Upper lobe of right lung (tissue), 1 donor: ENCODE data around the gene C1orf115. TPM values are rescaled to one million over a fixed set of nuclear protein-coding genes. Genes with fewer than 3 reads are reported as not detected.

Experiments used
- ATAC-seq: fragments of 200-7000 bp; cut with Tn5 transposase; one replicate; pipeline ENCODE4 v1.9.1; 2020; ENCODE audit warnings: mild to moderate bottlenecking, moderate library complexity
- DNase-seq: peaks from one replicate; pipeline ENCODE4 v3.0.0-alpha.2; 2020
- H3K27ac ChIP-seq: fragments of 200-600 bp; one replicate; pipeline ENCODE4 v1.8.0; 2022
- H3K27me3 ChIP-seq: fragments of 200-600 bp; one replicate; pipeline ENCODE4 v1.8.0; 2022; ENCODE audit warnings: mild to moderate bottlenecking
- H3K36me3 ChIP-seq: fragments of 200-600 bp; one replicate; pipeline ENCODE4 v1.8.0; 2022
- H3K4me1 ChIP-seq: fragments of 200-600 bp; one replicate; pipeline ENCODE4 v1.8.0; 2022
- H3K4me3 ChIP-seq: fragments of 200-600 bp; one replicate; pipeline ENCODE4 v1.8.0; 2022; ENCODE audit warnings: mild to moderate bottlenecking
- H3K9me3 ChIP-seq: fragments of 200-600 bp; one replicate; pipeline ENCODE4 v1.8.0; 2022
- CTCF ChIP-seq: fragments of 200-600 bp; IDR thresholded peaks from one replicate; pipeline ENCODE4 v1.8.0; 2022; ENCODE audit warnings: antibody characterized with exemption
- intact Hi-C: fragments of 100-400 bp; cut with DNase I; formaldehyde crosslinking; loops from one replicate; pipeline ENCODE4 v1.11.0; 2022
- total RNA-seq: library from RNA; stranded (reverse); fragmentation: NEBNext Ultra II Directional; extraction: Animal tissue kit (Norgen Biotek cat#: 25700); gene quantifications from one replicate; pipeline ENCODE4 v1.2.1, GENCODE V29; 2021
- donor health status: DM: no; HTN: yes; CAD: no; lungs with severe emphysema.

The C1orf115 gene
- total RNA-seq, 1 donor from 2014 or later = 35.3 TPM

GRCh38 chr1:220696226-220696862 lies 6.2 kb downstream of the C1orf115 start:
- no peaks in the 10 kb centered on the region for H3K4me1 ChIP-seq
- no peaks in the 10 kb centered on the region for H3K9me3 ChIP-seq
- intact Hi-C loops = no loop called here
- H3K4me3 ChIP-seq = no peak overlapping the region
- TF ChIP-seq CTCF = no peak
- no peaks in the 10 kb centered on the region for H3K36me3 ChIP-seq
- H3K27me3 ChIP-seq = no peaks in the 10 kb centered on the region
- H3K27ac ChIP-seq = no peak overlapping the region
- ATAC-seq (no peak), DNase-seq (no peak)

GRCh38 chr1:220696863-220697231 lies 6.7 kb downstream of the C1orf115 start:
- TF ChIP-seq CTCF = no peak
- no peak overlapping the region for H3K4me3 ChIP-seq
- no peaks in the 10 kb centered on the region for H3K36me3 ChIP-seq
- intact Hi-C loops = no loop called here
- no peaks in the 10 kb centered on the region for H3K4me1 ChIP-seq
- H3K27ac ChIP-seq = no peak overlapping the region
- H3K27me3 ChIP-seq = no peaks in the 10 kb centered on the region
- no peaks in the 10 kb centered on the region for H3K9me3 ChIP-seq
- DNase-seq (no peak), ATAC-seq (no peak)

GRCh38 chr1:220697326-220697725 lies 7.2 kb downstream of the C1orf115 start:
- Histone ChIP-seq H3K9me3 (no peaks in the 10 kb centered on the region), H3K27me3 (no peaks in the 10 kb centered on the region), H3K4me1 (no peaks in the 10 kb centered on the region), H3K36me3 (no peaks in the 10 kb centered on the region), H3K4me3 (no peak overlapping the region), H3K27ac (no peak overlapping the region)
- no peak for DNase-seq
- intact Hi-C loops = no loop called here
- TF ChIP-seq CTCF = no peak
- no peak for ATAC-seq

DNA sequence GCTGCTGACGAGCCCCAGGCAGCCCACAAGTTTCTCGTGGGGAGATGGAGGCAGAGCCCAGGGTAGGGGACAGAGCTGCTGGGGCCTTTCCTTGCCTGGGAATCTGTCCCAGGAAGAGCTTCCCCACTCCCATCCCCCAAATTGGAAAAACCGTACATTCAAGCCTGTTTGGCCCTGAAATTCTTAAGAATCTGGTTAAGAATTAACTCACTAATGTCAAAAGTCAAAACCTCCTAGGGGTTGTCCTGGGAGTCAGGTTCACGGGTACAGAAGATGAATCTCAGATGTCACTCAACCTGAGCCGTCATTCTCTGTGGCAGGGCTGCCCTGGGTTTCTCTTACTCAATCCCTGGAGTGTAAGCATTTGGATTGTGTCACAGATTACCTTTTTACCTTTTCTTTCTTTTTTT lies 8.4 kb downstream of the C1orf115 start:
- DNase-seq = no peak
- Histone ChIP-seq H3K9me3 (no peaks in the 10 kb centered on the region), H3K4me3 (no peak overlapping the region), H3K36me3 (no peaks in the 10 kb centered on the region), H3K27ac (no peak overlapping the region), H3K27me3 (no peaks in the 10 kb centered on the region), H3K4me1 (no peaks in the 10 kb centered on the region)
- intact Hi-C loops = no loop called here
- no peak for TF ChIP-seq CTCF
- no peak for ATAC-seq

- Histone ChIP-seq H3K36me3 (no peaks in the 10 kb centered on the region), H3K9me3 (no peaks in the 10 kb centered on the region), H3K4me3 (no peak overlapping the region), H3K27ac (no peak overlapping the region), H3K27me3 (no peaks in the 10 kb centered on the region), H3K4me1 (no peaks in the 10 kb centered on the region)
- intact Hi-C loops = no loop called here
- TF ChIP-seq CTCF = no peak
- no peak for ATAC-seq
- no peak for DNase-seq
Measured at GRCh38 chr1:220699044-220699443, 8.9 kb downstream of the C1orf115 start.
